ENCODE results near the gene TNFRSF12A. TPM values are rescaled to one million over a fixed set of nuclear protein-coding genes. Genes with fewer than 3 reads are reported as not detected.

The TNFRSF12A gene
- total and polyA plus RNA-seq, 2 of the 13 experiments (the other 11 are each of a cell fraction or from before 2014, with no cell fraction given) = 61.9 to 66.0 TPM

DNA sequence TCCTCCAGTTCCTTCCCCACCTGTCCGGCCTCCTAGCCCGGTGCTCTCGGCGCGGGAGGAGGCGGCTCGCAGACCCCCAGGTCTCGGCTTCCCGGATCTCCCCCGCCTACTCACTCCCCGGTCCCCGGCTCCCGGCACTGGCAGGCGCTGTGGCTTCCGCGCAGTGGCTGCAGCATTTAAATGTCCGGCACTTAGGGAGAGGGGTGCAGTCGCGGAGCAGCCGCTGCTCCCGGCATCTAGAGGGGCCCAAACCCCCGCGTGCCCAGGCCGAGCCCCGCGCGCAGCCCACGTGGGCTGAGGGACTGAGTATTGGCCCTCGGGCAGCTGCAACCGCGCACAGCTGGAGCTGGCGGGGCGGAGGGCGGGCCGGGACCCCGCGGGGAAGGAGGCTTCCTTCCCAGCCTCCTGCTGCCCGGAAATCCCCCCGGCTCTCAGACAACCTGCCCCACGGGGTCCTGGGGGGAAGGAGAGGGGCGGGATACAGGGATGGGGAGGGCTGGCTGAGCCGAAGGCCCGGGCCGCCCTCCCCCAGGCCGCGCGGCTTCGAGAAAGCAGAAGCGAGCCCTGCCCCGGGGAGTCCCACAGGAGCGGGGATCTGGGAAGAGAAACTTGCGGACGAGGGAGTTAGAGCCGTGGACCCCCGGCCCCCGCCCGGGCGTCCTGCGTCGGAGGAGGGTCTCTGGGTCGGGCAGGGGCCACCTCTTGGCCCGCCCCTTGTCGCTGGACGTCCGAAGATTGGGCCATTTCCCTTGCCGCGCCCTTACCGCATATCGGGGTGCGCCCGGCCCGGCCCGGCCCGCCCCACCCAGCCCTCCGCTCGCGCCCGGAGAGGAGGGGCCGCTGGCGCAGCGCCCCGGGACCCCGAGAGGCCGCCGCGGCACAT, 25.8 kb downstream of the TNFRSF12A start, which contains the start of gene MMP25 (continued):
- TF ChIP-seq, protein P1, sequence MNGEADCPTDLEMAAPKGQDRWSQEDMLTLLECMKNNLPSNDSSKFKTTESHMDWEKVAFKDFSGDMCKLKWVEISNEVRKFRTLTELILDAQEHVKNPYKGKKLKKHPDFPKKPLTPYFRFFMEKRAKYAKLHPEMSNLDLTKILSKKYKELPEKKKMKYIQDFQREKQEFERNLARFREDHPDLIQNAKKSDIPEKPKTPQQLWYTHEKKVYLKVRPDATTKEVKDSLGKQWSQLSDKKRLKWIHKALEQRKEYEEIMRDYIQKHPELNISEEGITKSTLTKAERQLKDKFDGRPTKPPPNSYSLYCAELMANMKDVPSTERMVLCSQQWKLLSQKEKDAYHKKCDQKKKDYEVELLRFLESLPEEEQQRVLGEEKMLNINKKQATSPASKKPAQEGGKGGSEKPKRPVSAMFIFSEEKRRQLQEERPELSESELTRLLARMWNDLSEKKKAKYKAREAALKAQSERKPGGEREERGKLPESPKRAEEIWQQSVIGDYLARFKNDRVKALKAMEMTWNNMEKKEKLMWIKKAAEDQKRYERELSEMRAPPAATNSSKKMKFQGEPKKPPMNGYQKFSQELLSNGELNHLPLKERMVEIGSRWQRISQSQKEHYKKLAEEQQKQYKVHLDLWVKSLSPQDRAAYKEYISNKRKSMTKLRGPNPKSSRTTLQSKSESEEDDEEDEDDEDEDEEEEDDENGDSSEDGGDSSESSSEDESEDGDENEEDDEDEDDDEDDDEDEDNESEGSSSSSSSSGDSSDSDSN (CRISPR knock-in tag; IDR thresholded peaks at IDR 0.05) = peak; percentile 34; the same call in 1 of the 2 replicates
- TF ChIP-seq ELF3 (CRISPR knock-in tag; IDR thresholded peaks at IDR 0.05) (no peak), ZNF609 (CRISPR knock-in tag; IDR thresholded peaks at IDR 0.05; ENCODE audit: borderline replicate concordance) (no peak), ZFX (CRISPR knock-in tag; IDR thresholded peaks at IDR 0.05; ENCODE audit: low read depth) (0 out of 2 replicates have a peak, but pooled peaks have one; percentile 15), GZF1 (CRISPR knock-in tag; IDR thresholded peaks at IDR 0.05) (0 out of 2 replicates have a peak, but pooled peaks have one; percentile 39), SKI (IDR thresholded peaks at IDR 0.05; ENCODE audit: partially characterized antibody) (no peak), ARID5B (CRISPR knock-in tag; IDR thresholded peaks at IDR 0.05) (0 out of 2 replicates have a peak, but pooled peaks have one; percentile 9), MTF2 (CRISPR knock-in tag; IDR thresholded peaks at IDR 0.05; ENCODE audit: borderline replicate concordance) (peak; percentile 99)
- TF ChIP-seq, protein P2, sequence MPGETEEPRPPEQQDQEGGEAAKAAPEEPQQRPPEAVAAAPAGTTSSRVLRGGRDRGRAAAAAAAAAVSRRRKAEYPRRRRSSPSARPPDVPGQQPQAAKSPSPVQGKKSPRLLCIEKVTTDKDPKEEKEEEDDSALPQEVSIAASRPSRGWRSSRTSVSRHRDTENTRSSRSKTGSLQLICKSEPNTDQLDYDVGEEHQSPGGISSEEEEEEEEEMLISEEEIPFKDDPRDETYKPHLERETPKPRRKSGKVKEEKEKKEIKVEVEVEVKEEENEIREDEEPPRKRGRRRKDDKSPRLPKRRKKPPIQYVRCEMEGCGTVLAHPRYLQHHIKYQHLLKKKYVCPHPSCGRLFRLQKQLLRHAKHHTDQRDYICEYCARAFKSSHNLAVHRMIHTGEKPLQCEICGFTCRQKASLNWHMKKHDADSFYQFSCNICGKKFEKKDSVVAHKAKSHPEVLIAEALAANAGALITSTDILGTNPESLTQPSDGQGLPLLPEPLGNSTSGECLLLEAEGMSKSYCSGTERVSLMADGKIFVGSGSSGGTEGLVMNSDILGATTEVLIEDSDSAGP (CRISPR knock-in tag; IDR thresholded peaks at IDR 0.05; ENCODE audit: borderline replicate concordance) = 0 out of 2 replicates have a peak, but pooled peaks have one; percentile 13

Data from HepG2 (cell line).